ENCODE data around the gene PLA2G5. TPM values are rescaled to one million over a fixed set of nuclear protein-coding genes. Genes with fewer than 3 reads are reported as not detected.
"Not testable (repeated sequence)": the region's sequence is repeated elsewhere in the genome, so short reads cannot be mapped to it uniquely, and the experiment has no call there.

The PLA2G5 gene
- polyA plus RNA-seq, 3 donors from 2014 or later, result not detected

GRCh38 chr1:20120796-20121195 lies 50.8 kb downstream of the PLA2G5 start:
- peaks cover 0 to 1% (median 0%) of the 10 kb centered on the region in 6 donors for H3K9me3 Mint-ChIP-seq
- H3K27me3 Mint-ChIP-seq (ENCODE audit: low read depth in 3 of 3), result peaks cover 4 to 8% (median 4%) of the 10 kb centered on the region in 3 donors
- no peak overlapping the region for H3K4me3 Mint-ChIP-seq

GRCh38 chr1:20123722-20124455 lies 53.9 kb downstream of the PLA2G5 start:
- H3K4me3 Mint-ChIP-seq, result no peak overlapping the region
- peaks cover 0 to 1% (median 0%) of the 10 kb centered on the region in 6 donors for H3K9me3 Mint-ChIP-seq
- H3K27me3 Mint-ChIP-seq (ENCODE audit: low read depth in 3 of 3), result peaks cover 4 to 13% (median 4%) of the 10 kb centered on the region in 3 donors
- no peak for DNase-seq
- H3K36me3 Mint-ChIP-seq, result peaks cover 0 to 3% (median 0%) of the 10 kb centered on the region in 3 donors
- no peaks in the 10 kb centered on the region for H3K4me1 Mint-ChIP-seq
- H3K27ac Mint-ChIP-seq, result no peak overlapping the region

More at GRCh38 chr1:20120796-20121195, 50.8 kb downstream of the PLA2G5 start:
- H3K36me3 Mint-ChIP-seq, result no peaks in the 10 kb centered on the region
- DNase-seq, result no peak
- no peak overlapping the region for H3K27ac Mint-ChIP-seq
- no peaks in the 10 kb centered on the region for H3K4me1 Mint-ChIP-seq

GRCh38 chr1:20124456-20125057 lies 54.6 kb downstream of the PLA2G5 start:
- no peaks in the 10 kb centered on the region for H3K4me1 Mint-ChIP-seq
- no peak overlapping the region for H3K4me3 Mint-ChIP-seq
- no peak overlapping the region for H3K27ac Mint-ChIP-seq
- H3K27me3 Mint-ChIP-seq (ENCODE audit: low read depth in 3 of 3), result peaks cover 4 to 13% (median 4%) of the 10 kb centered on the region in 3 donors
- H3K9me3 Mint-ChIP-seq, result peaks cover 0 to 1% (median 0%) of the 10 kb centered on the region in 6 donors
- peaks cover 0 to 3% (median 0%) of the 10 kb centered on the region in 3 donors for H3K36me3 Mint-ChIP-seq
- DNase-seq, result no peak

GRCh38 chr1:20125100-20125499 lies 55.1 kb downstream of the PLA2G5 start:
- Mint-ChIP-seq H3K4me3 (no peak overlapping the region), H3K36me3 (peaks cover 0 to 3% (median 0%) of the 10 kb centered on the region in 3 donors), H3K27me3 (ENCODE audit: low read depth in 3 of 3) (peaks cover 3 to 13% (median 4%) of the 10 kb centered on the region in 3 donors), H3K9me3 (peaks cover 0 to 1% (median 0%) of the 10 kb centered on the region in 6 donors), H3K27ac (no peak overlapping the region), H3K4me1 (no peaks in the 10 kb centered on the region)
- no peak for DNase-seq

- H3K4me1 Mint-ChIP-seq, result no peaks in the 10 kb centered on the region
- peaks cover 2 to 13% (median 6%) of the 10 kb centered on the region in 3 donors for H3K27me3 Mint-ChIP-seq (ENCODE audit: low read depth in 3 of 3)
- H3K4me3 Mint-ChIP-seq, result no peak overlapping the region
- peaks cover 0 to 3% (median 0%) of the 10 kb centered on the region in 3 donors for H3K36me3 Mint-ChIP-seq
- peaks cover 0 to 1% (median 0%) of the 10 kb centered on the region in 6 donors for H3K9me3 Mint-ChIP-seq
- DNase-seq, result no peak
- no peak overlapping the region for H3K27ac Mint-ChIP-seq
Observed at GRCh38 chr1:20126041-20126805, 56.2 kb downstream of the PLA2G5 start.

- no peaks in the 10 kb centered on the region for H3K4me1 Mint-ChIP-seq
- no peak for DNase-seq
- H3K4me3 Mint-ChIP-seq, result no peak overlapping the region
- H3K9me3 Mint-ChIP-seq, result peaks cover 0 to 3% (median 0%) of the 10 kb centered on the region in 6 donors
- peaks cover 2 to 13% (median 6%) of the 10 kb centered on the region in 3 donors for H3K27me3 Mint-ChIP-seq (ENCODE audit: low read depth in 3 of 3)
- H3K36me3 Mint-ChIP-seq, result peaks cover 0 to 3% (median 0%) of the 10 kb centered on the region in 3 donors
- H3K27ac Mint-ChIP-seq, result peak overlapping the region in 1 of 6 donors; percentile 8
Observed at GRCh38 chr1:20126806-20127440, 56.9 kb downstream of the PLA2G5 start.

GRCh38 chr1:20130518-20130917 lies 60.5 kb downstream of the PLA2G5 start:
- not testable (repeated sequence) for H3K9me3 Mint-ChIP-seq; H3K36me3 Mint-ChIP-seq; H3K27ac Mint-ChIP-seq; H3K4me1 Mint-ChIP-seq; H3K27me3 Mint-ChIP-seq (ENCODE audit: low read depth in 3 of 3); DNase-seq; H3K4me3 Mint-ChIP-seq

- H3K27ac Mint-ChIP-seq, result no peak overlapping the region
- H3K36me3 Mint-ChIP-seq, result no peaks in the 10 kb centered on the region
- H3K9me3 Mint-ChIP-seq, result peaks cover 0 to 2% (median 0%) of the 10 kb centered on the region in 6 donors
- peaks cover 2 to 8% (median 4%) of the 10 kb centered on the region in 3 donors for H3K27me3 Mint-ChIP-seq (ENCODE audit: low read depth in 3 of 3)
- no peak for DNase-seq
- H3K4me1 Mint-ChIP-seq, result no peaks in the 10 kb centered on the region
- no peak overlapping the region for H3K4me3 Mint-ChIP-seq
Observed at GRCh38 chr1:20134995-20135394, 65.0 kb downstream of the PLA2G5 start.

GRCh38 chr1:20136249-20136648 lies 66.3 kb downstream of the PLA2G5 start:
- H3K9me3 Mint-ChIP-seq, result peaks cover 0 to 2% (median 0%) of the 10 kb centered on the region in 6 donors
- no peak overlapping the region for H3K27ac Mint-ChIP-seq
- no peaks in the 10 kb centered on the region for H3K36me3 Mint-ChIP-seq
- H3K27me3 Mint-ChIP-seq (ENCODE audit: low read depth in 3 of 3), result peaks cover 2 to 8% (median 2%) of the 10 kb centered on the region in 3 donors
- no peak for DNase-seq
- no peak overlapping the region for H3K4me3 Mint-ChIP-seq
- no peaks in the 10 kb centered on the region for H3K4me1 Mint-ChIP-seq

- Mint-ChIP-seq H3K27me3 (ENCODE audit: low read depth in 3 of 3) (peaks cover 2 to 6% (median 2%) of the 10 kb centered on the region in 3 donors), H3K9me3 (no peaks in the 10 kb centered on the region), H3K4me3 (no peak overlapping the region), H3K36me3 (no peaks in the 10 kb centered on the region), H3K4me1 (no peaks in the 10 kb centered on the region), H3K27ac (no peak overlapping the region)
- DNase-seq, result no peak
Observed at GRCh38 chr1:20137055-20137454, 67.1 kb downstream of the PLA2G5 start.

- Mint-ChIP-seq H3K27ac (no peak overlapping the region), H3K27me3 (ENCODE audit: low read depth in 3 of 3) (peaks cover 2 to 6% (median 3%) of the 10 kb centered on the region in 3 donors), H3K4me1 (no peaks in the 10 kb centered on the region), H3K36me3 (no peaks in the 10 kb centered on the region), H3K4me3 (no peak overlapping the region), H3K9me3 (no peaks in the 10 kb centered on the region)
- DNase-seq, result no peak
Observed at GRCh38 chr1:20137604-20138003, 67.6 kb downstream of the PLA2G5 start.

- H3K9me3 Mint-ChIP-seq, result no peaks in the 10 kb centered on the region
- H3K4me3 Mint-ChIP-seq, result no peak overlapping the region
- H3K4me1 Mint-ChIP-seq, result no peaks in the 10 kb centered on the region
- peaks cover 2 to 3% (median 2%) of the 10 kb centered on the region in 3 donors for H3K27me3 Mint-ChIP-seq (ENCODE audit: low read depth in 3 of 3)
- no peak for DNase-seq
- no peak overlapping the region for H3K27ac Mint-ChIP-seq
- no peaks in the 10 kb centered on the region for H3K36me3 Mint-ChIP-seq
Observed at GRCh38 chr1:20138346-20138745, 68.4 kb downstream of the PLA2G5 start.

- Mint-ChIP-seq H3K9me3 (no peaks in the 10 kb centered on the region), H3K27ac (no peak within 1 kb of the TSS), H3K4me3 (no peak within 1 kb of the TSS), H3K27me3 (ENCODE audit: low read depth in 3 of 3) (peaks cover 2 to 3% (median 2%) of the 10 kb centered on the region in 3 donors), H3K4me1 (no peaks in the 10 kb centered on the region), H3K36me3 (no peaks in the 10 kb centered on the region)
- no peak for DNase-seq
Observed at GRCh38 chr1:20138961-20139550, 69.1 kb downstream of the PLA2G5 start, which contains the start of gene PLA2G2F. Gene PLA2G2F (plus strand): TSS chr1:20139323. CDS start chr1:20139428, 105 bp downstream.

Data from immature natural killer cell (primary cell).